ENCODE measurements around the gene SORCS2. TPM values are rescaled to one million over a fixed set of nuclear protein-coding genes. Genes with fewer than 3 reads are reported as not detected.

SORCS2 gene
- total and polyA plus RNA-seq, 2 experiments from 2014 or later, result 0.38 to 1.4 TPM

DNA sequence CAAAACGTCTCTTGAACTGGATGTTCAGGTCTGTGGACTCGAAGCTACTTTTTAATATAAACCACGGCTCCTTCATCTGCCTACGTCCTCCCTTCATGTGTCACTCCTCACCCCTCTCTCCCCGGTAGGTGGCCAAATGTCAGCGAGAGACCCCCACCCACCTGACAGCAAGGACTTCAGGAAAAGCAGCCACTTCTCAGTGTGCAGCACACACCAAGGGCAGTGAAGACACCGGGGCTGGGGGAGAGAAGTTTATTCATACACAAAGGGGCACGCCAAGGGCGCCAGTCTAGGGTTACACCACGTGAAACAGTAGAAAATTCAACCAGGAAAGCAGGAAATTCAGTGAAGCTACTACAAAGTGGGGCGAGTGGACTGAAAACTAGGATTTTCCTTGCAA, 566.1 kb downstream of the SORCS2 start:
- no peaks in the 10 kb centered on the region for H3K27me3 ChIP-seq (replicated peaks; ENCODE audit: insufficient read depth)
- H3K79me2 ChIP-seq (ENCODE audit: insufficient read depth), result peaks cover 19% of the 10 kb centered on the region; the same call in 1 of the 2 replicates
- DNase-seq, result no peak
- TF ChIP-seq EZH2phosphoT487 (IDR thresholded peaks at IDR 0.05; ENCODE audit: insufficient read depth, low read depth), result no peak
- TF ChIP-seq EZH2 (IDR thresholded peaks at IDR 0.05; ENCODE audit: insufficient read depth, poor library complexity, severe bottlenecking), result no peak
- H3K4me3 ChIP-seq, result no peak overlapping the region
- H3K36me3 ChIP-seq (ENCODE audit: low read depth), result peaks cover 65% of the 10 kb centered on the region
- no peaks in the 10 kb centered on the region for H4K20me1 ChIP-seq (ENCODE audit: insufficient read depth)
- no peak overlapping the region for H3K9ac ChIP-seq
- no peak overlapping the region for H3K27ac ChIP-seq
- 88 to 89% methylated on average over 11 of the region's 11 CpGs for WGBS, 2 experiments (ENCODE audit: low coverage in 1 of 2, low lambda C conversion rate in 2 of 2, missing lambda C conversion rate in 2 of 2)
- in situ Hi-C loops (cut with MboI), result no loop called here
- H3K4me2 ChIP-seq (ENCODE audit: unreplicated experiment), result no peak overlapping the region
- no peak overlapping the region for H2AFZ ChIP-seq
- no peaks in the 10 kb centered on the region for H3K9me3 ChIP-seq (ENCODE audit: low read depth)
- no peaks in the 10 kb centered on the region for H3K4me1 ChIP-seq (ENCODE audit: insufficient read depth)
- peaks cover 34% of the 10 kb centered on the region for H3F3A ChIP-seq (ENCODE audit: insufficient read depth)
- no peaks in the 10 kb centered on the region for H3K9me2 ChIP-seq (ENCODE audit: insufficient read depth)

DNA sequence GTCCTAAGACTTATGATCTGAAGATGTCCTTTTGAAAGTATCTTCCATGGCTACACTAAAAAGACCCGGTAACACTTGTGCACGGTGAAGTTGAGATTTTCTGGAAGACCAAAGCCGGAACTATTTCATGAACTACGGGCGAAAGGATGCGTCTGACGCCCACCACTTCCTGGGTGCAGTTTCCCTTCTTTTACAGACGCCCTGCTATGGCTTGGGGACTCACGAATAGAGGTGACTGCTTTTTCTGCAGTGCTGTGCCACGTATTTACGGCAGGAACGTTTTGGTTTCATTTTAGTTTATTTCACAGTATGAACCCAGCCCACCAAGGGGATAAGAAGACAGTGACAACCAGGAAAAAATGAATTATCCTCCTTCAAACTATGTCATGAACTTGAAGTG, 566.9 kb downstream of the SORCS2 start:
- DNase-seq, result no peak
- TF ChIP-seq EZH2 (IDR thresholded peaks at IDR 0.05; ENCODE audit: insufficient read depth, poor library complexity, severe bottlenecking) (no peak), EZH2phosphoT487 (IDR thresholded peaks at IDR 0.05; ENCODE audit: insufficient read depth, low read depth) (no peak)
- in situ Hi-C loops (cut with MboI), result no loop called here
- Histone ChIP-seq H3K9me3 (ENCODE audit: low read depth) (no peaks in the 10 kb centered on the region), H3K27ac (no peak overlapping the region), H3F3A (ENCODE audit: insufficient read depth) (peaks cover 38% of the 10 kb centered on the region), H4K20me1 (ENCODE audit: insufficient read depth) (no peaks in the 10 kb centered on the region), H3K79me2 (ENCODE audit: insufficient read depth) (peaks cover 19% of the 10 kb centered on the region; the same call in 1 of the 2 replicates), H2AFZ (no peak overlapping the region), H3K9me2 (ENCODE audit: insufficient read depth) (no peaks in the 10 kb centered on the region), H3K4me2 (ENCODE audit: unreplicated experiment) (no peak overlapping the region), H3K4me1 (ENCODE audit: insufficient read depth) (no peaks in the 10 kb centered on the region), H3K4me3 (no peak overlapping the region), H3K36me3 (ENCODE audit: low read depth) (peaks cover 70% of the 10 kb centered on the region), H3K9ac (no peak overlapping the region), H3K27me3 (replicated peaks; ENCODE audit: insufficient read depth) (no peaks in the 10 kb centered on the region)
- WGBS, 2 experiments (ENCODE audit: low coverage in 1 of 2, low lambda C conversion rate in 2 of 2, missing lambda C conversion rate in 2 of 2), result 90 to 93% methylated on average over 12 of the region's 12 CpGs

DNA sequence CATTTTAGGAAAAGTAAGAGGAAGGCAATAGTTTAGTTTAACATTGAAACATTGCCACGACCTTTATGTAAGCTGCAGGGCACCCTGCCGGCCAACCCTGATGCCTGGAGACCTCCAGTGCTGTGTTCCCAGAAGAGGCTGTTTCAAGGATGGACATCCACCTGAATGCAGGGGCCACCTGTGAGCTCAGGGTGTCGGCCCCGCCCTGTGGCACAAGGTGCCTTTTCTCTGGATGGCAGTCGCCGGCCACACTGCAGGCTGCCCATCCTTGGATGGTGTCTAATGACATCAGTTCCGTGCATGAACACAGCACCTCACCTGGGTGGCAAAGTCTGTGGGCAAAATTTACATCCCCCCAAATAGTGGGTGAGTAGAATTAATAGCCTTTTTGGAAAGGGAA, 567.3 kb downstream of the SORCS2 start:
- TF ChIP-seq EZH2phosphoT487 (IDR thresholded peaks at IDR 0.05; ENCODE audit: insufficient read depth, low read depth), result no peak
- Histone ChIP-seq H3K9me2 (ENCODE audit: insufficient read depth) (no peaks in the 10 kb centered on the region), H2AFZ (no peak overlapping the region), H3F3A (ENCODE audit: insufficient read depth) (peaks cover 38% of the 10 kb centered on the region), H3K4me1 (ENCODE audit: insufficient read depth) (no peaks in the 10 kb centered on the region), H4K20me1 (ENCODE audit: insufficient read depth) (no peaks in the 10 kb centered on the region), H3K4me2 (ENCODE audit: unreplicated experiment) (no peak overlapping the region), H3K36me3 (ENCODE audit: low read depth) (peaks cover 70% of the 10 kb centered on the region), H3K27me3 (replicated peaks; ENCODE audit: insufficient read depth) (no peaks in the 10 kb centered on the region), H3K27ac (no peak overlapping the region), H3K79me2 (ENCODE audit: insufficient read depth) (peaks cover 19% of the 10 kb centered on the region; the same call in 1 of the 2 replicates), H3K9me3 (ENCODE audit: low read depth) (no peaks in the 10 kb centered on the region), H3K9ac (no peak overlapping the region), H3K4me3 (no peak overlapping the region)
- WGBS, 2 experiments (ENCODE audit: low coverage in 1 of 2, low lambda C conversion rate in 2 of 2, missing lambda C conversion rate in 2 of 2), result 95 to 98% methylated on average over 7 of the region's 7 CpGs
- in situ Hi-C loops (cut with MboI), result no loop called here
- no peak for DNase-seq

DNA sequence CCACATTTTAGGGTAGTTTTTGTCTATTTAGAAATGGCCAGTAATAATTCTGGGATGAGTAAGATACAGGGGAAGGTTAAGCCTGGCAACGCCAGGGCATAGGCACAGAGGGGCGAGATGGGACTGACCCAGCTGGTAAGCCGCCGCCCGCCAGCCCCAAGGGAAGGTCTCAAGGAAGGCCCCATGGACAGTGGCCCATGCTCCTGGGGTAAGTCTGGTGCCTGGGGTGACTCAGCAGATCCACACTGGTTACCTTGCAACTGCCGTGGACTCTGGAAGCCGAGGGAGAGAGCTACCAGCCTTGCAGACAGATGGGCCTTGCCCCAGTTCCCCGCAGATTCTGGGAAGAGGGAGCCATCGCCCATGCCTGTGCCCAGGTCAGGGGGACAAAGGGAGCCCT, 567.9 kb downstream of the SORCS2 start:
- Histone ChIP-seq H3K27me3 (replicated peaks; ENCODE audit: insufficient read depth) (no peaks in the 10 kb centered on the region), H3K9me3 (ENCODE audit: low read depth) (no peaks in the 10 kb centered on the region), H4K20me1 (ENCODE audit: insufficient read depth) (no peaks in the 10 kb centered on the region), H3K9ac (no peak overlapping the region), H3K4me2 (ENCODE audit: unreplicated experiment) (no peak overlapping the region), H3K4me3 (no peak overlapping the region), H3K4me1 (ENCODE audit: insufficient read depth) (no peaks in the 10 kb centered on the region), H3K9me2 (ENCODE audit: insufficient read depth) (no peaks in the 10 kb centered on the region), H2AFZ (no peak overlapping the region), H3K36me3 (ENCODE audit: low read depth) (peaks cover 70% of the 10 kb centered on the region), H3K79me2 (ENCODE audit: insufficient read depth) (peaks cover 19% of the 10 kb centered on the region; the same call in 1 of the 2 replicates), H3K27ac (no peak overlapping the region), H3F3A (ENCODE audit: insufficient read depth) (peaks cover 39% of the 10 kb centered on the region)
- WGBS, 2 experiments (ENCODE audit: low coverage in 1 of 2, low lambda C conversion rate in 2 of 2, missing lambda C conversion rate in 2 of 2), result 87 to 88% methylated on average over 9 of the region's 9 CpGs
- DNase-seq, result no peak
- no peak for TF ChIP-seq EZH2 (IDR thresholded peaks at IDR 0.05; ENCODE audit: insufficient read depth, poor library complexity, severe bottlenecking)
- no peak for TF ChIP-seq EZH2phosphoT487 (IDR thresholded peaks at IDR 0.05; ENCODE audit: insufficient read depth, low read depth)
- in situ Hi-C loops (cut with MboI), result no loop called here

DNA sequence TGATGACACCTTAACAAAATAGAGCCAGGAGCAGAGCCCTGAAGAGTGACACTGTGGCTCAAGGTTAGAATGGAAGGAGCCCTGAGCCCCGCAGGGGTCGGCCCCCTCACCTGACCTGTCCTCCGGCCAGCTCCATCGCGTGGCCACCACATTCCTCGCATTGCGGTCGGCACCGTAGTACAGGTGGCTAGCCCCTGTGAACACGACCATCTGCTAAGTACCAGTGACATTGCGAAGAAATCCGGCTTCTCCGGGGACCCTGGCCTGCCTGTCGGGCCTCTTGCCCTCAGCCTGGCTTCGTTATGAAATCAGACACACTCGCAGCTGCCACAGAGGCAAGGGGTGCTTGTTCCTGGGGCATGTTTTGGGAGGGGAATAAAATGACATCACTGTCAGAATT, 568.4 kb downstream of the SORCS2 start:
- WGBS, 2 experiments (ENCODE audit: low coverage in 1 of 2, low lambda C conversion rate in 2 of 2, missing lambda C conversion rate in 2 of 2), result 88 to 90% methylated on average over 16 of the region's 16 CpGs
- H3F3A ChIP-seq (ENCODE audit: insufficient read depth), result peaks cover 41% of the 10 kb centered on the region
- DNase-seq, result no peak
- no peaks in the 10 kb centered on the region for H4K20me1 ChIP-seq (ENCODE audit: insufficient read depth)
- no peaks in the 10 kb centered on the region for H3K9me2 ChIP-seq (ENCODE audit: insufficient read depth)
- H3K9ac ChIP-seq, result no peak overlapping the region
- no peak overlapping the region for H3K4me2 ChIP-seq (ENCODE audit: unreplicated experiment)
- H2AFZ ChIP-seq, result no peak overlapping the region
- peaks cover 73% of the 10 kb centered on the region for H3K36me3 ChIP-seq (ENCODE audit: low read depth)
- no peaks in the 10 kb centered on the region for H3K9me3 ChIP-seq (ENCODE audit: low read depth)
- TF ChIP-seq EZH2 (IDR thresholded peaks at IDR 0.05; ENCODE audit: insufficient read depth, poor library complexity, severe bottlenecking), result no peak
- TF ChIP-seq EZH2phosphoT487 (IDR thresholded peaks at IDR 0.05; ENCODE audit: insufficient read depth, low read depth), result no peak
- no peaks in the 10 kb centered on the region for H3K4me1 ChIP-seq (ENCODE audit: insufficient read depth)
- peaks cover 19% of the 10 kb centered on the region; the same call in 1 of the 2 replicates for H3K79me2 ChIP-seq (ENCODE audit: insufficient read depth)
- H3K27me3 ChIP-seq (replicated peaks; ENCODE audit: insufficient read depth), result no peaks in the 10 kb centered on the region
- in situ Hi-C loops (cut with MboI), result no loop called here
- no peak overlapping the region for H3K27ac ChIP-seq
- H3K4me3 ChIP-seq, result no peak overlapping the region

All from GM23248 (cell line).